ENCODE measurements around the gene XDH.

Gene XDH

DNA sequence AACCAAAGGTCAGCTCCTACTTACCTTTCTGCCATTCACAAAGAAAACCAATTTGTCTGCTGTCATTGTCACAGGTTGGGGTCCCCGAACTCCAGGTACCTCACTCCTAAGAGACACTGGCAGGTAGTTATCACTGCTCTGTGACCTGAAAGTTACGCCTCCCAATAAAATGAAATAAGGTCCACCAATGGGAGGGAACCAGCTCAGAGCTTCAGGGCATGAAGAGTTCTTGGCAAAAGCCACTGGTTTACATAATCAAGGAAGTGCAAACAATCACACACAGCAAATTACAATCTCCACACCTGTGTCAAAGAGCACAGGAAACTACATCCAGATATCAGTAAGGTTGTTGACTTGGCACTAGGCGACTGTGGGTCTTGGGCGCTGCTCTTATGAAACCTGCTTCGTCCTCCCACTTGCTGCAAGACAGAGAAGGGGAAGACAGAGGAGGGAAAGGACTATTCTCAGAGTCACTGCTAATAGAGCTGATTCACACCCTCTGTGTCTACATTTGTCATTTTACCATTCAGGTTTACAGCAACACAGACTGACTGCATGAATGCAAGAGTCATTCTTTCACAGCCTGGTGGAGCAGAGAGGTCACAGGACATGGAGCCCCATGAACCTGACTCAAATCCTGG lies at the start of gene XDH:
TSS of gene XDH (minus strand) at position 142 of the 641 bp plus-strand sequence. CDS start at position 66, 76 bp downstream.
- no peak within 1 kb of the TSS for H3K27ac Mint-ChIP-seq
- peaks cover 16% of the 10 kb centered on the region for H3K4me1 Mint-ChIP-seq
- DNase-seq: no peak
- peaks cover 10% of the 10 kb centered on the region for H3K27me3 Mint-ChIP-seq
- H3K4me3 Mint-ChIP-seq: no peak within 1 kb of the TSS
- peaks cover 11 to 22% of the 10 kb centered on the region in 2 donors for H3K9me3 Mint-ChIP-seq
- no peak for ATAC-seq

DNA sequence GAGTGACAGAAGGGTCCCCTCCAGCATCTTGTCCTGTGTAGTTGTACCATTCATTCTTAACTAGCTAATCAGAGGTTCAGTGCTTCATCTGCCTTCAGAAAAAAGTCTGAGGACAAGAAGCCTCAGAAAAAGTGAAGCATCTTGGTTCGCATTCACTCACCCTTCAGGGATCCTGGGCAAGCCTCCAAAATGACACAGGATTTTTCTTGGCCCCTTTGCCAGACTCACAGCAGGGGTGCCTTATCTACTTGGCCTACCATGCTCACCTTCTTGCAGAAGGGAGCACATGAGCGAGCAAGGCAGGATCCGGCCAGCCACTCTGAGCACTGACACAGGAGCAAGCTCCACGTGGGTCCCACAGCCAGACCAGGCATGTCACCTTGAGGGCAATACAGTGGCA lies 43.1 kb upstream of the XDH start:
- Mint-ChIP-seq H3K4me1 (no peaks in the 10 kb centered on the region), H3K27me3 (peaks cover 7% of the 10 kb centered on the region), H3K9me3 (peaks cover 9 to 18% of the 10 kb centered on the region in 2 donors), H3K4me3 (no peak overlapping the region), H3K27ac (no peak overlapping the region)
- DNase-seq (no peak), ATAC-seq (no peak)

DNA sequence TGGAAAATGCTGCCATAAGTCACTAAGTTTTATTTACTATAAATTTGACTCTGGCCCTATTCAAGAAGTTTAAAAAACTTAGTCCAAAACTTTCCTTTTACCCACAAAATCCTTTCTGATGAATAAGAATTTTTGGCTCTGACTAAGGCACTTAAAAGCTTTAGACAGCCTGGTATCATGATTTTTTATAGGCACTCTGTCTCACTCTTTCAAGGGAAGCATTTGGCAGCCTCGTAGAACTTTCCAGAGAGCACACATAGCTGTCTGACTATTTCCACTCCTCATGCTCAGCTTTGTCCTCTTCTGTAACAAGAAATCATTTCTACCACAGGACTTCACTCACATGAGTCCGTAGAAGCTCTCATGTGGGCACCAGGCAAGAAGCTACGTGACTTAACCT lies 32.3 kb upstream of the XDH start:
- Mint-ChIP-seq H3K4me1 (no peaks in the 10 kb centered on the region), H3K4me3 (no peak overlapping the region), H3K9me3 (peaks cover 24 to 39% of the 10 kb centered on the region in 2 donors), H3K27me3 (peaks cover 24% of the 10 kb centered on the region), H3K27ac (no peak overlapping the region)
- no peak for DNase-seq
- no peak for ATAC-seq

DNA sequence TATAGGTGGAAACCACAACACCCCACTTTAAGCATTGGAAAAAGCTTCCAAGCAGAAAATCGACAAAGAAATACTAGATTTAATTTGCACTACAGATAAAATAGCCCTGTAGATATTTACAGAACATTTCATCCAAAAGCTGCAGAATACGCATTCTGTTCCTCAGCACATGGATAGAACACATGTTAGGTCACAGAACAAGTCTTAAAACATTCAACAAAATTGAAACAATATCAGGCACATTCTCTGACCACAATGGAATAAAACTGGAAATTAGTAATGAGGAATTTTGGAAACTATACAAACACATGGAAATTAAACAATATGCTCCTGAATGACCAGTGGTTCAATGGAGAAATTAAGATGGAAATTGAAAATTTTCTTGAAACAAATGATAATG lies 27.8 kb upstream of the XDH start:
- Mint-ChIP-seq H3K4me3 (no peak overlapping the region), H3K27ac (no peak overlapping the region), H3K4me1 (no peaks in the 10 kb centered on the region), H3K27me3 (peaks cover 10% of the 10 kb centered on the region), H3K9me3 (peaks cover 9 to 10% of the 10 kb centered on the region in 2 donors)
- DNase-seq: no peak
- ATAC-seq: no peak

DNA sequence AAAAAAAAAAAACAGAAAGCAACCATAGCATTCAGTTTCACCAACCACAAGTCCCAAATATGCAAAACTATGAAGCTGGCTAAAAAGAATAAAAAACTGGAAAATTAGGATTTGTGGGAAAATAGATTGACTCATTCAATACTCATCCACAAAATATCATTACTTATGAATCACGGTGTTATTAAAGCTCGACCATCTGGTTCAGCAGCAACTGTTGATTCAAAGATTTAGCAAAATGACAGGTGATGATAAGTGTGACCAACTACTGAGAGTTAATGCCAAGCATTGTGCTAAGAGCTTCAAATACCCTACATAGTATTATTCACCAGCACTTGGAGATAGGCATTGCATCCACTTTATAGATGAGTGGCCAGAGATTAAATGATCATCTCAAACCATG lies 26.2 kb upstream of the XDH start:
- Mint-ChIP-seq H3K27me3 (peaks cover 10% of the 10 kb centered on the region), H3K27ac (no peak overlapping the region), H3K4me1 (no peaks in the 10 kb centered on the region), H3K9me3 (peaks cover 9 to 10% of the 10 kb centered on the region in 2 donors), H3K4me3 (no peak overlapping the region)
- ATAC-seq: no peak
- no peak for DNase-seq

DNA sequence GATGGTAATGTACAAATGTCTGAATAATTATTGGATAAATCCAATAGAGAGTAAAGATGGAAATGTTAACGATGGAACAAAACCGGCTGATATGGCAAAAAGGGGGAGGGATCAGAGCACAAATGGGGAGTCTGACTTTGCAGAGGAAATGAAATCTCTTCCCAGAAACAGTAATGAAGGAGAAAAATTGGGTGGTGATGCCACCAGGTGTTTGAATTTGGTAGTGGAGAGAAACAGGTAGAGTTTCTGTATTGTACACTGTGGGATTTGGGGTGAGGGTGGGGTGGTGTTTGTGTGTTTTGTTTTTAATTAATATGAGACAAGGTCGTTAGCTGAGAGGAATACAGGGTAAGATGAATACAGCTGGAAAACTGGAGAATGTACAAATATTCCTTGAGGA lies 20.4 kb upstream of the XDH start:
- H3K27ac Mint-ChIP-seq: no peak overlapping the region
- peaks cover 7% of the 10 kb centered on the region for H3K4me1 Mint-ChIP-seq
- ATAC-seq: peak; percentile 26
- peaks cover 9% of the 10 kb centered on the region for H3K27me3 Mint-ChIP-seq
- H3K9me3 Mint-ChIP-seq: no peaks in the 10 kb centered on the region
- H3K4me3 Mint-ChIP-seq: no peak overlapping the region
- no peak for DNase-seq

DNA sequence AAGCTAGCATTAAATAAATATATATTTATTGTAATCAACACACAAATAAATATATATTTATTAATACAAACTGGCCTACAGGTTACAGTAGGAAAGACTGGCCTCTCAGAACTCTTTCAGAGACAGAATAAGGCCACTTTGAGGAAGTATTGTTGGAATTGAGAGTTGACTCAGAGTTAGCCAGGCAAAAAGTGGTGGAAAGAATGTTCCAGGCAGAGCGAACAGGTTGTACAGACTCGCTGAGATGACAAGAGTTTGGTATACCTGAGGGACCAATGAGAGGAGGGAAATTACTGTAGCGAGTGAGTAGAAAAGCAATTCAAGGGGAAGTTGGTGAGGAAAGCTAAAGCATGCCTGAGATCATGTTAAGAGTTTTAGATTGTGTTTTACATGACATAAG lies 19.0 kb upstream of the XDH start:
- DNase-seq (no peak), ATAC-seq (no peak)
- Mint-ChIP-seq H3K27ac (no peak overlapping the region), H3K9me3 (no peaks in the 10 kb centered on the region), H3K4me3 (no peak overlapping the region), H3K4me1 (peaks cover 14% of the 10 kb centered on the region), H3K27me3 (peaks cover 23% of the 10 kb centered on the region)

DNA sequence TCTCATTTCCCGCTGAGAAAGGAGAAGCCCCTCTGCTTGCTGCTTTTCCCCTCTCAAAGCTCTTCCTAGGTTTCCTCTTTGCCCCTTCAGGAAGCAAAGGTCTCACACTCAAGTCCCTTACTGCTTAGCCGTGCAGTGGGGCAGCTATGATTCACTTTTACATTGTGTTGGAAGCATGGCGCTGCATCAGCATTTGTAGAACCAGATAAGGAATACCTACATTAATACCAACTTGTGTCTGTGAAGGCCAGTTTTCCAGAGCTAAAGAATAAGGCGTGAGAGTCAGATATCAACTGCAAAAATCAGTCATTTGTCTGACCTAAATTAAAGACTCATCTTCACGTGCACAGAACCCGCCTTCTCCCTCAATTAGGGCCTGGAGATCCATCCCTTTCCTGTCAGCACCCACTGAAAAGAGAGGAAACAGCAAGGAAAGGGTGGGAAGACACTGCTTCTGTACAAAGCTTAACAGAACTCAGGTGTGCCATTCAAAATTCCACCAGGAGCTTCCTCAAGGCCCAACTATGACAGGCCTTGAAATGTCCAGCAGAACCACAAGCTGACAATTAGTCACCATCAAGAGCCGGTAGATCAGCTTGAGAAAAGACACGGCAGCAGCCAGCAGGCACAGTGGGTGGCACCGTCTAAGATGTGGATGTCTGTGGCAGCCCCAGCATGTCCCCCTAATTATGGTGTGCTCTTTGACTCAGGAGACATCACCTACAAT lies 16.1 kb upstream of the XDH start:
- no peak for ATAC-seq
- H3K27me3 Mint-ChIP-seq: peaks cover 44% of the 10 kb centered on the region
- H3K27ac Mint-ChIP-seq: peak overlapping the region in 1 of 2 donors; percentile 12
- no peak for DNase-seq
- H3K4me3 Mint-ChIP-seq: no peak overlapping the region
- H3K4me1 Mint-ChIP-seq: peaks cover 14% of the 10 kb centered on the region
- H3K9me3 Mint-ChIP-seq: no peaks in the 10 kb centered on the region

DNA sequence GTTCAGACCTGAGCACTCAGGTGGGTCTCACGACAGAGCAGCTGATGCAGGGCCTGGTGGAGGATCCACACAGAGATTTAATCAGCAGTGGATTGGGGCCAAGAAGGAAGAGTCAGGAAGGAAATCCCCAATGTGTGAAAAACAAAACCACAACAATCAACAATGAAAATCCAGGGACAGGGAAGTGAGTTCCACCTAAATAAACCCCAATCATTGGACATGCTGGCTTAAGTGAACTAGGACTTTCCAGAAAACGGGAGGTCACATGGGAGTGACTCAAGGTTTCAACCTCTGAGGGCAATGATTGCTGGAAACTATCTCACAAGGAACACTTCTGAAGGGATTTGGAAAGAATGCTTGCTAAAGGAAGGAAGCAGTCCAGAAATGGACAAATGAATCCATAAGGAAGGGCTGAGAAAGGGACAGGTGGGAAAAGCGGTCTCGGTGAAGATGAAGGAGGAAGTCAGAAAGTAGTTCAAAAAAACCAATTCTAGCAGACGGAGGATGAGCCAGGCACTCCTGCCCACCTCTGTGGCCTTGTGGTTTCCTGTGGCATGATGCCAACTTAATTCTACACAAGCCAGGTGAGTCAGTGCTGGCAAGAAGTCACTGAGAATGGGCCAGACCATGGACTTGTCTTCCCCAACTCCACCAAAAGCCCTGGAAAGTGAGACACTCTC lies 15.4 kb upstream of the XDH start:
- Mint-ChIP-seq H3K9me3 (no peaks in the 10 kb centered on the region), H3K4me3 (no peak overlapping the region)
- ATAC-seq: peak; percentile 85

DNA sequence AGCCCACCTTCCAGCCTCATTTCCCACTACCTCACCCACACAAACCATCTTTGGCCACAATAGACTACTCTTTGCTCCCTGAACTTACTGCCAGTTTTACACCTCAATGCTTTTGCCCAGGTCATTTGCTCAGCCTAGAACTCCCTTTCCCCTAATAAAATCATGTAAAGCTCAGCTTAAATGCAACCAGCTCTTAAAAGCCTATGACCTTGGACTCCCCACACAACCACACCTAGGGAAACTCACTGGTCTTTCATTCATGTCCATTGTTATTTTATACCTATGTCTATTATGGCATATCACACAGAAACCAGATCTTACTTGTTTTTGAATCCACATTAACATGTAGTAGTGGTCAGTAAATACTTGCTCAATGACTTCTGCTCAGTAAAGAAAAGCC lies 14.5 kb upstream of the XDH start:
- Mint-ChIP-seq H3K27me3 (peaks cover 53% of the 10 kb centered on the region), H3K27ac (no peak overlapping the region), H3K9me3 (no peaks in the 10 kb centered on the region), H3K4me1 (peaks cover 14% of the 10 kb centered on the region), H3K4me3 (no peak overlapping the region)
- DNase-seq: no peak
- ATAC-seq: no peak

More for the DNA sequence above, 15.4 kb upstream of the XDH start:
- Mint-ChIP-seq H3K27ac (peak overlapping the region in 1 of 2 donors; percentile 12), H3K27me3 (peaks cover 51% of the 10 kb centered on the region), H3K4me1 (peaks cover 14% of the 10 kb centered on the region)
- DNase-seq: peak; percentile 33 to 44

DNA sequence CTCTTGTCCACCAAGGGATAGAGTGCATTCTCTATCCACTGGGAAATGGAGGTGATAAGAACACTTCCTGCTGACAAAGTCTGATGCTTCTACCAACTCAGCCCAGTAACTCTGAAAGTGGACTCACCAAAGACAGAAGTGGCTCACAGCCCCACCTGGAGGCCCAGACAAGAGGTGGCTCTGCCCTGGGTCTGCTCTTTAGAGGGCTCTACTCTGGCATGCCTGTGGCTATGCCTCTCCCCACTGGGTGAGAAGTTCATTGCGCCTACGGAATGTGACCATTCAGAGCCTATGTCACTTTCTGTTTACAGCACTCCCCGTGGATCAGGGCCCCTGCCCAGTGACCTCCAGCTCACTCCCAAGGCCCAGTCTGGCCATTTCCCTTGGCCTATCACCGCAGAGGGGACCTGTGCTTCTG lies 13.5 kb upstream of the XDH start:
- no peak for ATAC-seq
- Mint-ChIP-seq H3K27me3 (peaks cover 53% of the 10 kb centered on the region), H3K4me1 (peaks cover 14% of the 10 kb centered on the region), H3K27ac (no peak overlapping the region), H3K4me3 (no peak overlapping the region), H3K9me3 (no peaks in the 10 kb centered on the region)
- DNase-seq: no peak

DNA sequence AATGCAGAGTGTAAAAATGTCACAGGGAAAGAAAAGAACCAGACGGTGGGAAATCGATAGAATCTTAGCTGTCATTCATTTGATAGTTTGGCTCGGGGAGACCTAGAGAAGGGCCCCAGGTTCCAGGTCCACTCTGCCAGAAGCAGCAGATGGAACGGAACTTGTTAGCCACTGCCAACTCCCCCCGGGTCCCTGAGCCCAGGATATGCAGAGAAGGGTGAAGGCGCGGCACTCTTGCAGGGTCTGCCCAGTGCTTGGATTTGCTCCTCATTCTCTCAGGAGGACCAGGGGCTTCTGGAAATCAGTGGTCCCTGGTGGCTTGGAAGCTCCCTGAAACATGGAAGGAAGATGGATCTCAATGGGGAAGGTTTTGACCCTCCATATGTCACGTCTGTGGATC lies 11.6 kb upstream of the XDH start:
- H3K4me3 Mint-ChIP-seq: no peak overlapping the region
- H3K9me3 Mint-ChIP-seq: no peaks in the 10 kb centered on the region
- H3K4me1 Mint-ChIP-seq: peaks cover 14% of the 10 kb centered on the region
- H3K27me3 Mint-ChIP-seq: peaks cover 47% of the 10 kb centered on the region
- H3K27ac Mint-ChIP-seq: no peak overlapping the region
- ATAC-seq (no peak), DNase-seq (no peak)

DNA sequence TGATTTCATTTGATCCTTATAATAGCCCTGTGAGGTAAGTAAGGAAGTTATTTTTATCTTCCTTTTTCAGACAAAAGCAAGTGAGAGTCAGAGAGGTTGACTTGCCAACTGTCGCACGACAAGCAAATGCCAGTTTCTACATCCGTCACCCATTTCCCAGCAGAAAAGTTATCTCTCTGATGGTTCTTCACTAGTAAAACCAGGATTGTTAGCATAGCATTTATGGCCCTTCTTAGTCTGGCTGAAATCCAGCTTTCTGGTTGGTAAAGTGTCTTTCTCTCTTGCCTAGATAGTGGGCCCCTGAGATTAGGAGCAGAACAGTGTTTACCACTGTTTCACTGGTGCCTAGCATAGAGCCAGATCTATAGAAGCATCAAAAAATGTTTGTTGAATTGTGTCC lies 7.1 kb upstream of the XDH start:
- no peak for DNase-seq
- peaks cover 2% of the 10 kb centered on the region for H3K4me1 Mint-ChIP-seq
- no peak overlapping the region for H3K27ac Mint-ChIP-seq
- ATAC-seq: no peak
- peaks cover 19% of the 10 kb centered on the region for H3K27me3 Mint-ChIP-seq
- H3K4me3 Mint-ChIP-seq: no peak overlapping the region
- H3K9me3 Mint-ChIP-seq: peaks cover 11 to 24% of the 10 kb centered on the region in 2 donors

DNA sequence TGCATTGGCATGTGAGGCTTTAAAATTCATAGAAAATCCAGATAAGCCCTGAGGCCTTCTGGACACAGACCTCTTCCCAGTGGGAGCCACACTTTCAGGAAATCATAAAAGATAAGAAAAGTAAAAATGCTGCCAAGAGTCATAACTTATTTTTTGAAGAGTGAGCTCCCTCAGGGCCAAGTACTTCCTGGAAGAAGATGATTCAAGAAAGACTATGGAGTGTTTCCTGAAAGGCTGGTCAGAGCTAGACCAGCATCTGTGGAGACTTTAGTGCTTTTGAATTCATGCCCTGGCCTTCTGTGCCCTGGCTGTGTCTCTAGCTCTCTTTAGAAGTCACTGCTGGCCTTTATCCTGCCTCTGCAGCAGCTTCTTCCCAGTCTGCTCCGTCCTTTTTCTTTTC lies 6.4 kb upstream of the XDH start:
- no peak overlapping the region for H3K27ac Mint-ChIP-seq
- DNase-seq (no peak), ATAC-seq (no peak)
- H3K9me3 Mint-ChIP-seq: peaks cover 11 to 24% of the 10 kb centered on the region in 2 donors
- peaks cover 12% of the 10 kb centered on the region for H3K27me3 Mint-ChIP-seq
- H3K4me1 Mint-ChIP-seq: peaks cover 6% of the 10 kb centered on the region
- H3K4me3 Mint-ChIP-seq: no peak overlapping the region

DNA sequence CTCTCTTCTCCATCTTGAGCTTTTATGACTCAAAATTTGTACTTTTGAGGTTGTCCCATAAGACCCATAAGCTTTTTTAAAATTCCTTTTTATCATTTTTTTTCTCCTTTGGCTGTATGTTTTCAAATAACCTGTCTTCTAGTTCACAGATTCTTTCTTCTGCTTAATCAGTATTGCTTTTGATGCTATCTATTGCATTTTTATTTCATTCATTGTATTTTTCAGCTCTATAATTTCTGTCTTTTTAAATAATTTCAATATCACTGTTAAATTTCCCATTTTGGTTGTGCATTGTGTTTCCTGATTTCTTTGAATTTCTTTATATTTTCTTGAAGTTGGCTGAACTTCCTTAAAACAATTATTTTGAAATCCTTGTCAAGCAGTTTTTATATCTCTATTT lies 4.8 kb upstream of the XDH start:
- no peak overlapping the region for H3K4me3 Mint-ChIP-seq
- peaks cover 3% of the 10 kb centered on the region for H3K27me3 Mint-ChIP-seq
- ATAC-seq: no peak
- H3K27ac Mint-ChIP-seq: no peak overlapping the region
- no peak for DNase-seq
- peaks cover 11 to 24% of the 10 kb centered on the region in 2 donors for H3K9me3 Mint-ChIP-seq
- peaks cover 8% of the 10 kb centered on the region for H3K4me1 Mint-ChIP-seq

DNA sequence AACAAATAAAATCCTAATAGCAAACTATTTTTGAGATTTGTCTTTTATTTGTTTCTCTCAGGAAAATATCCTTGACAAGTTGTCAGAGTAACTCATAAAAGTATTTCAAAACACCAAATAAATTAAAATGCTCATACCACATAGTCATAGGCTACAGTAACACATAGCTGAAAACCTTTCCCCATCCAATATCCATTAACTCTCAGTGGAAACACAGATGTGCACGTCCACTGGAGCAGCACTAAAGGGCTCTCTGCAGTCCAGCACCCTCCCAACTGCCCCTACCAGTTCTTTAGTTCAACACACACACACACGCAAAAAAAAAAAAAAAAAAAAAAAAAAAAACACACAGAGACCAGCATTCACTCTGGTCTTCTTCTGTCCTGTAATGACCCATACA lies 879 bp upstream of the XDH start:
- Mint-ChIP-seq H3K4me1 (peaks cover 16% of the 10 kb centered on the region), H3K4me3 (no peak overlapping the region)
- DNase-seq: no peak

More for the DNA sequence above, 879 bp upstream of the XDH start:
- Mint-ChIP-seq H3K9me3 (peaks cover 11 to 24% of the 10 kb centered on the region in 2 donors), H3K27ac (no peak overlapping the region), H3K27me3 (peaks cover 8% of the 10 kb centered on the region)
- ATAC-seq: no peak
